SH-SY5Y (cell line): ENCODE data around the gene GMDS.

Experiments used
- GATA2 ChIP-seq: IDR thresholded peaks from 2 replicates; pipeline ENCODE4 v1.6.1; 2011; ENCODE audit warnings: mild to moderate bottlenecking, low read depth, low read length
- GATA3 ChIP-seq: IDR thresholded peaks from 2 replicates; pipeline ENCODE4 v1.6.1; 2011; ENCODE audit warnings: low read depth, mild to moderate bottlenecking, low read length, moderate library complexity

- TF ChIP-seq GATA3 = no peak
- TF ChIP-seq GATA2 = no peak
These were observed 372.7 kb downstream of the GMDS start for GRCh38 chr6:1872649-1873131.
